Heart right ventricle (tissue), 16 donors: ENCODE results near the gene LSM14A. TPM values are rescaled to one million over a fixed set of nuclear protein-coding genes. Genes with fewer than 3 reads are reported as not detected.
A peak's percentile ranks its signal among the peaks of the same experiment; 100 is the strongest.

Source experiments
- ATAC-seq, 8 donors: fragments of 200-7000 bp; cut with Tn5 transposase; one replicate each; pipeline ENCODE4 v1.9.1; 2020; ENCODE audit warnings: mild to moderate bottlenecking in 8 of 8, moderate library complexity in 8 of 8, moderate number of reproducible peaks in 1 of 8
- DNase-seq, 2 donors: peaks; one replicate each; pipeline ENCODE4 v3.0.0-alpha.2; 2020
- H3K27ac ChIP-seq, 10 donors: fragments of 200-600 bp; sonication (generic) in 2 of 10; one replicate each; pipeline versions ENCODE4 v1.5.0 to v1.8.0; 2020 to 2022; ENCODE audit warnings: mild to moderate bottlenecking in 3 of 10
- H3K27me3 ChIP-seq, 7 donors: fragments of 200-600 bp; one replicate each; pipeline ENCODE4 v1.8.0; 2021 to 2022; ENCODE audit warnings: mild to moderate bottlenecking in 2 of 7
- H3K36me3 ChIP-seq, 9 donors: fragments of 200-600 bp; sonication (generic) in 1 of 9; one replicate each; pipeline versions ENCODE4 v1.5.0 to v1.8.0; 2020 to 2022; ENCODE audit warnings: mild to moderate bottlenecking in 2 of 9
- H3K4me1 ChIP-seq, 9 donors: fragments of 200-600 bp; sonication (generic) in 1 of 9; one replicate each; pipeline versions ENCODE4 v1.5.0 to v1.8.0; 2020 to 2022; ENCODE audit warnings: mild to moderate bottlenecking in 4 of 9
- H3K4me3 ChIP-seq, 10 donors: fragments of 200-600 bp; sonication (generic) in 2 of 10; one replicate each; pipeline versions ENCODE4 v1.5.0 to v1.8.0; 2020 to 2022; ENCODE audit warnings: mild to moderate bottlenecking in 7 of 10, moderate library complexity in 2 of 10
- H3K9me3 ChIP-seq, 11 donors: fragments of 200-600 bp in 10 of 11; sonication (generic) in 2 of 11; one replicate each; pipeline versions ENCODE4 v1.5.0 to v1.8.0; 2013 to 2022; ENCODE audit warnings: mild to moderate bottlenecking in 2 of 11, control low read depth in 1 of 11, moderate library complexity in 1 of 11
- WGBS, 2 donors: extraction: QIAGEN DNeasy Blood & Tissue Kit; methylation state at CpG; one replicate each; pipeline ENCODE4 v1.1.7; 2013; ENCODE audit warnings: inconsistent platforms in 1 of 2; 5-methylcytosine and 5-hydroxymethylcytosine counted together
- intact Hi-C, 10 donors: fragments of 100-400 bp; cut with DNase I; formaldehyde crosslinking; loops; one replicate each; pipeline versions ENCODE4 v1.11.1 to v1.14.2; 2022
- polyA plus RNA-seq, 2 donors: library from polyadenylated mRNA; stranded (reverse); fragments of 200-250 nt; gene quantifications; one replicate each; pipeline ENCODE4 v1.2.3, GENCODE V29; 2013
- total RNA-seq, 10 donors: library from RNA; stranded (reverse); fragmentation: NEBNext Ultra II Directional in 3 of 10; extraction: Animal tissue kit (Norgen Biotek cat#: 25700) in 3 of 10; gene quantifications; one replicate each; pipeline versions ENCODE4 v1.2.1 to v1.2.4, GENCODE V29; 2021 to 2023
- TF ChIP-seq, protein P1 (sequence below), 9 donors: fragments of 200-600 bp; sonication (generic) in 2 of 9; IDR thresholded peaks; one replicate each; pipeline versions ENCODE4 v1.5.0 to v1.8.0; 2021 to 2022; ENCODE audit warnings: antibody characterized with exemption in 9 of 9, mild to moderate bottlenecking in 5 of 9, moderate library complexity in 1 of 9
- donor health status: Arrhythmogenic right ventricular cardiomyopathy.
- donor health status: ischemic (EF 13 %, LVEDD 7.1; RV severe dilation, severe dysfunction).
- donor health status: healthy with polysubstance abuse.
- donor health status: DM: no; HTN: yes; CAD: no.
- donor health status: DM: no; HTN: no; CAD: no.
- donor health status: ischemic (EF 25% LVEDD 6.9; RV normal size, moderate dysfunction).
- donor health status: ischemic (EF 25% LVEDD 5.7; RV mildly dilated, moderate dysfunction).
- donor health status: healthy.
- donor health status: DM: yes; HTN: yes; CAD: no.
- donor health status: Ischemic cardiomyopathy.
- donor health status: ischemic (EF 35%, LVEDD 5.7; RV mildly dilated, moderate dysfunction).
- donor health status: nonischemic (EF 11% LVEDD 7.7; RV severe dilation, severe dysfunction).
- donor health status: DM: yes; HTN: yes; CAD: no.
- donor health status: PGD.
- donor health status: ischemic (EF 29% LVEDD 5.4; RV normal size, mild dysfunction).
- donor health status: nonischemic (EF 23%, LVEDD 6.1; RV moderate dilation, normal function).

Gene LSM14A
- total and polyA plus RNA-seq, 12 donors, result 44.7 to 78.0 (median 66.1) TPM

DNA sequence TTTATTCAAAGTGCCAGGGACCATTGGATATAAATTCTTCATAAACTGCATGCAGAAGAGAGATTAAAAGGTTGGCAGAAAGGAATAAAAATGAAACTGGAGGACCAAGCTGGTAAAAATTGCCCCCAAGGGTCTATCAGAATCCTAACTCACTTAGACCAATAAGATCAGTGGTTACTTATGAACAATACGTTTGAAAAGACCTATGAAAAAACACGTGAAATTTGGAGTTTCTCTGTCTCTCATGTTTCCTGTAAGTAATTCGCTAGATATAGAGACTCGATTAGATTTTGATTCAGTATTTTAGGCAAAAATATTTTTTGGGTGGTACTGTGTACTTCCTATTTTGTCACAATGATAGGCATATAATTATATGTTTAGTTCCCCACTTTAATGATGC is 104.9 kb downstream of the LSM14A start:
- no peak for DNase-seq
- ATAC-seq, result no peak
- Histone ChIP-seq H3K27me3 (no peaks in the 10 kb centered on the region), H3K4me1 (peaks cover 4 to 64% (median 35%) of the 10 kb centered on the region in 9 donors), H3K36me3 (peaks cover 0 to 17% (median 0%) of the 10 kb centered on the region in 9 donors), H3K9me3 (no peaks in the 10 kb centered on the region), H3K4me3 (no peak overlapping the region), H3K27ac (peak overlapping the region in 2 of 10 donors; percentile 2 to 38)
- 62 to 70% methylated on average over 4 of the region's 4 CpGs for WGBS, 2 donors
- TF ChIP-seq, protein P1, sequence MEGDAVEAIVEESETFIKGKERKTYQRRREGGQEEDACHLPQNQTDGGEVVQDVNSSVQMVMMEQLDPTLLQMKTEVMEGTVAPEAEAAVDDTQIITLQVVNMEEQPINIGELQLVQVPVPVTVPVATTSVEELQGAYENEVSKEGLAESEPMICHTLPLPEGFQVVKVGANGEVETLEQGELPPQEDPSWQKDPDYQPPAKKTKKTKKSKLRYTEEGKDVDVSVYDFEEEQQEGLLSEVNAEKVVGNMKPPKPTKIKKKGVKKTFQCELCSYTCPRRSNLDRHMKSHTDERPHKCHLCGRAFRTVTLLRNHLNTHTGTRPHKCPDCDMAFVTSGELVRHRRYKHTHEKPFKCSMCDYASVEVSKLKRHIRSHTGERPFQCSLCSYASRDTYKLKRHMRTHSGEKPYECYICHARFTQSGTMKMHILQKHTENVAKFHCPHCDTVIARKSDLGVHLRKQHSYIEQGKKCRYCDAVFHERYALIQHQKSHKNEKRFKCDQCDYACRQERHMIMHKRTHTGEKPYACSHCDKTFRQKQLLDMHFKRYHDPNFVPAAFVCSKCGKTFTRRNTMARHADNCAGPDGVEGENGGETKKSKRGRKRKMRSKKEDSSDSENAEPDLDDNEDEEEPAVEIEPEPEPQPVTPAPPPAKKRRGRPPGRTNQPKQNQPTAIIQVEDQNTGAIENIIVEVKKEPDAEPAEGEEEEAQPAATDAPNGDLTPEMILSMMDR (IDR thresholded peaks at IDR 0.05), result no peak
- intact Hi-C loops, result loop anchor here in 2 of 10 donors (5.0 to 10.0 kb wide), 2 partner anchors 35 to 58 kb away; no protein-coding TSS in a partner anchor

- no peak for ATAC-seq
- DNase-seq, result no peak
- H3K27me3 ChIP-seq, result no peaks in the 10 kb centered on the region
- H3K27ac ChIP-seq, result no peak overlapping the region
- H3K4me1 ChIP-seq, result peaks cover 0 to 62% (median 38%) of the 10 kb centered on the region in 9 donors
- no peak overlapping the region for H3K4me3 ChIP-seq
- TF ChIP-seq, protein P1 (IDR thresholded peaks at IDR 0.05), result no peak
- intact Hi-C loops, result loop anchor here in 2 of 10 donors (5.0 to 10.0 kb wide), 2 partner anchors 34 to 56 kb away; no protein-coding TSS in a partner anchor
- no peaks in the 10 kb centered on the region for H3K9me3 ChIP-seq
- WGBS, 2 donors, result 89 to 92% methylated on average over 4 of the region's 4 CpGs
- H3K36me3 ChIP-seq, result peaks cover 0 to 20% (median 0%) of the 10 kb centered on the region in 9 donors
Observed at GRCh38 chr19:34278783-34279182, 106.5 kb downstream of the LSM14A start.

Other genes with a start within 250 kb of the LSM14A start
- 10 to 100 TPM; 17.1 to 28.9 (median 23.7) TPM for gene GARRE1, start 82.0 kb downstream of the LSM14A start, total RNA-seq
- gene GARRE1, start 82.0 kb downstream of the LSM14A start, polyA plus RNA-seq, result 10 to 100 TPM in 1 of 2 donors, 1 to 10 TPM in 1; 7.1 to 10.2 TPM
- 100 to 1,000 TPM; 517 to 711 (median 563) TPM for gene GPI, start 192.7 kb downstream of the LSM14A start, total RNA-seq
- gene GPI, start 192.7 kb downstream of the LSM14A start, polyA plus RNA-seq, result 100 to 1,000 TPM; 178 to 205 TPM
- gene PDCD2L, start 231.9 kb downstream of the LSM14A start, total RNA-seq, result 10 to 100 TPM in 2 of 10 donors, 1 to 10 TPM in 8; 7.1 to 12.2 (median 9.3) TPM
- gene PDCD2L, start 231.9 kb downstream of the LSM14A start, polyA plus RNA-seq, result 10 to 100 TPM in 1 of 2 donors, 1 to 10 TPM in 1; 7.1 to 15.3 TPM